ENCODE data around the gene PYGB.
A peak's percentile ranks its signal among the peaks of the same experiment; 100 is the strongest.

The PYGB gene

GRCh38 chr20:25246182-25246999 is 1.5 kb upstream of the PYGB start:
- TF ChIP-seq MAX (IDR thresholded peaks at IDR 0.05; ENCODE audit: low read depth, low read length) (no peak), POLR2A (IDR thresholded peaks at IDR 0.05; ENCODE audit: extremely low read depth, insufficient read length) (no peak), MYC (IDR thresholded peaks at IDR 0.05; ENCODE audit: low read depth, low read length) (no peak), CTCF (IDR thresholded peaks at IDR 0.05; ENCODE audit: low read depth, low read length) (no peak)
- DNase-seq (ENCODE audit: low read depth), result peak; percentile 62
- no peak overlapping the region for H3K4me3 ChIP-seq (ENCODE audit: low read depth, low read length)

GRCh38 chr20:25247000-25247517 is 826 bp upstream of the PYGB start:
- H3K4me3 ChIP-seq (ENCODE audit: low read depth, low read length), result peak overlapping the region; percentile 42
- TF ChIP-seq POLR2A (IDR thresholded peaks at IDR 0.05; ENCODE audit: extremely low read depth, insufficient read length), result no peak
- TF ChIP-seq CTCF (IDR thresholded peaks at IDR 0.05; ENCODE audit: low read depth, low read length), result peak; percentile 51
- peak; percentile 70 for DNase-seq (ENCODE audit: low read depth)

GRCh38 chr20:25247518-25247955 is 348 bp upstream of the PYGB start:
- TF ChIP-seq MAX (IDR thresholded peaks at IDR 0.05; ENCODE audit: low read depth, low read length) (no peak), MYC (IDR thresholded peaks at IDR 0.05; ENCODE audit: low read depth, low read length) (no peak), POLR2A (IDR thresholded peaks at IDR 0.05; ENCODE audit: extremely low read depth, insufficient read length) (no peak), CTCF (IDR thresholded peaks at IDR 0.05; ENCODE audit: low read depth, low read length) (no peak)
- no peak for DNase-seq (ENCODE audit: low read depth)
- H3K4me3 ChIP-seq (ENCODE audit: low read depth, low read length), result peak overlapping the region; percentile 42

- peak overlapping the region; percentile 85 for H3K4me3 ChIP-seq (ENCODE audit: low read depth, low read length)
- TF ChIP-seq CTCF (IDR thresholded peaks at IDR 0.05; ENCODE audit: low read depth, low read length) (no peak), MAX (IDR thresholded peaks at IDR 0.05; ENCODE audit: low read depth, low read length) (no peak), MYC (IDR thresholded peaks at IDR 0.05; ENCODE audit: low read depth, low read length) (no peak), POLR2A (IDR thresholded peaks at IDR 0.05; ENCODE audit: extremely low read depth, insufficient read length) (no peak)
- no peak for DNase-seq (ENCODE audit: low read depth)
Observed at GRCh38 chr20:25248786-25249172, 894 bp downstream of the PYGB start.

- no peak for TF ChIP-seq MAX (IDR thresholded peaks at IDR 0.05; ENCODE audit: low read depth, low read length)
- TF ChIP-seq CTCF (IDR thresholded peaks at IDR 0.05; ENCODE audit: low read depth, low read length), result no peak
- TF ChIP-seq MYC (IDR thresholded peaks at IDR 0.05; ENCODE audit: low read depth, low read length), result no peak
- TF ChIP-seq POLR2A (IDR thresholded peaks at IDR 0.05; ENCODE audit: extremely low read depth, insufficient read length), result no peak
- DNase-seq (ENCODE audit: low read depth), result no peak
- peak overlapping the region; percentile 85 for H3K4me3 ChIP-seq (ENCODE audit: low read depth, low read length)
Observed at GRCh38 chr20:25249198-25249931, 1.5 kb downstream of the PYGB start.
